ENCODE results near the gene DPF3. TPM values are rescaled to one million over a fixed set of nuclear protein-coding genes. Genes with fewer than 3 reads are reported as not detected.
A peak's percentile ranks its signal among the peaks of the same experiment; 100 is the strongest.

DPF3 gene
- total and polyA plus RNA-seq, 9 of the 15 experiments (the other 6 are each of a cell fraction or from before 2014, with no cell fraction given): 0.21 to 4.9 (median 1.2) TPM

DNA sequence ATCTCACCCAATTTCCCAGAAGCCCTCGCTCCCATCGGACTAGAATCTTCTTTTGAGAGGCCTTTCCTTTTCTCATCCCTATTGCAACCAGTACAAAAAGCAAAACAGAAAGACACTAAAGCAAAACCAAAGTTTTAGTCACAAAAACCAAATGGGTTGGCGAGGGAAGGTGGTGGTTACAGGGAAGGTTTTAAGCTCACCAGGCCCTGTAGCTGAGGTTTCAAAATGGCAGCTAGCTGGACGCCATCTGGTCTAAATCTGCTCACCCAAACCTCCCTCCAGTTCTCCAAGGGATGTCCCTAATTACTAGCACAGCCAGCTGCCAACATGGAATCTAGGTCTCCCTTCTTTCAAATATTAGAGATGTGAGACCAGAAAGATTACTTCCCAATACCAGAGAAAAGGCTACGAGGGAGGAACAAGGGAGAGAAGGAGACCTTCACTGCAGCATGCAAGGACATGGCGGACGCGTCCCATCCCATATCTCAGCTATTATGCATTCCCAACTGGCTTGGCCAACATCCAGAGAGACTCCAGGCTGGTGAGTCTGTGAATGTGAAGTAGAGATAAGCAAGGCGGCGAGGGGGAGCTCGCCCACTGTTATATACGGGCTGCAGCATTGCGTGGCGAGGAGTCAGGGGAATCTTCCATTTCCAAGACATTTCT, 70.8 kb downstream of the DPF3 start (continued):
- TF ChIP-seq TEAD4 (IDR thresholded peaks at IDR 0.05; ENCODE audit: low read length): peak; percentile 89
- TF ChIP-seq TEAD4 (CRISPR knock-in tag; IDR thresholded peaks at IDR 0.05; ENCODE audit: borderline replicate concordance): no peak
- TF ChIP-seq, protein P1, sequence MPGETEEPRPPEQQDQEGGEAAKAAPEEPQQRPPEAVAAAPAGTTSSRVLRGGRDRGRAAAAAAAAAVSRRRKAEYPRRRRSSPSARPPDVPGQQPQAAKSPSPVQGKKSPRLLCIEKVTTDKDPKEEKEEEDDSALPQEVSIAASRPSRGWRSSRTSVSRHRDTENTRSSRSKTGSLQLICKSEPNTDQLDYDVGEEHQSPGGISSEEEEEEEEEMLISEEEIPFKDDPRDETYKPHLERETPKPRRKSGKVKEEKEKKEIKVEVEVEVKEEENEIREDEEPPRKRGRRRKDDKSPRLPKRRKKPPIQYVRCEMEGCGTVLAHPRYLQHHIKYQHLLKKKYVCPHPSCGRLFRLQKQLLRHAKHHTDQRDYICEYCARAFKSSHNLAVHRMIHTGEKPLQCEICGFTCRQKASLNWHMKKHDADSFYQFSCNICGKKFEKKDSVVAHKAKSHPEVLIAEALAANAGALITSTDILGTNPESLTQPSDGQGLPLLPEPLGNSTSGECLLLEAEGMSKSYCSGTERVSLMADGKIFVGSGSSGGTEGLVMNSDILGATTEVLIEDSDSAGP (CRISPR knock-in tag; IDR thresholded peaks at IDR 0.05): no peak
- TF ChIP-seq CBFB (CRISPR knock-in tag; IDR thresholded peaks at IDR 0.05): no peak
- peak; percentile 53; the same call in 1 of the 2 replicates for TF ChIP-seq CXXC5 (CRISPR knock-in tag; IDR thresholded peaks at IDR 0.05)
- peak in 1 of 2 experiments; percentile 48; a peak in 2 of 4 replicates for TF ChIP-seq RAD21 (CRISPR knock-in tag; conservative IDR thresholded peaks at IDR 0.05 in 1 of 2, IDR thresholded peaks at IDR 0.05 in 1 of 2)
- TF ChIP-seq NCOR1 (IDR thresholded peaks at IDR 0.05): peak; percentile 88
- peak; percentile 9 for TF ChIP-seq DACH1 (IDR thresholded peaks at IDR 0.05; ENCODE audit: partially characterized antibody)
- no peak for TF ChIP-seq ARID2 (IDR thresholded peaks at IDR 0.05)
- TF ChIP-seq CREM (IDR thresholded peaks at IDR 0.05; ENCODE audit: low read depth): peak; percentile 41; the same call in 1 of the 2 replicates
- TF ChIP-seq, protein P2, sequence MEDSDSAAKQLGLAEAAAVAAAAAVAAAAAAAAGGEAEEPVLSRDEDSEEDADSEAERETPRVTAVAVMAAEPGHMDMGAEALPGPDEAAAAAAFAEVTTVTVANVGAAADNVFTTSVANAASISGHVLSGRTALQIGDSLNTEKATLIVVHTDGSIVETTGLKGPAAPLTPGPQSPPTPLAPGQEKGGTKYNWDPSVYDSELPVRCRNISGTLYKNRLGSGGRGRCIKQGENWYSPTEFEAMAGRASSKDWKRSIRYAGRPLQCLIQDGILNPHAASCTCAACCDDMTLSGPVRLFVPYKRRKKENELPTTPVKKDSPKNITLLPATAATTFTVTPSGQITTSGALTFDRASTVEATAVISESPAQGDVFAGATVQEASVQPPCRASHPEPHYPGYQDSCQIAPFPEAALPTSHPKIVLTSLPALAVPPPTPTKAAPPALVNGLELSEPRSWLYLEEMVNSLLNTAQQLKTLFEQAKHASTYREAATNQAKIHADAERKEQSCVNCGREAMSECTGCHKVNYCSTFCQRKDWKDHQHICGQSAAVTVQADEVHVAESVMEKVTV (CRISPR knock-in tag; IDR thresholded peaks at IDR 0.05): no peak
- peak; percentile 57; the same call in 1 of the 2 replicates for TF ChIP-seq CTBP1 (IDR thresholded peaks at IDR 0.05; ENCODE audit: borderline replicate concordance)
- TF ChIP-seq KDM2B (CRISPR knock-in tag; IDR thresholded peaks at IDR 0.05): no peak
- TF ChIP-seq TRIM24 (IDR thresholded peaks at IDR 0.05): peak in 1 of 2 experiments; percentile 73; a peak in 2 of 4 replicates
- TF ChIP-seq YBX1 (IDR thresholded peaks at IDR 0.05): no peak
- TF ChIP-seq, protein P3, sequence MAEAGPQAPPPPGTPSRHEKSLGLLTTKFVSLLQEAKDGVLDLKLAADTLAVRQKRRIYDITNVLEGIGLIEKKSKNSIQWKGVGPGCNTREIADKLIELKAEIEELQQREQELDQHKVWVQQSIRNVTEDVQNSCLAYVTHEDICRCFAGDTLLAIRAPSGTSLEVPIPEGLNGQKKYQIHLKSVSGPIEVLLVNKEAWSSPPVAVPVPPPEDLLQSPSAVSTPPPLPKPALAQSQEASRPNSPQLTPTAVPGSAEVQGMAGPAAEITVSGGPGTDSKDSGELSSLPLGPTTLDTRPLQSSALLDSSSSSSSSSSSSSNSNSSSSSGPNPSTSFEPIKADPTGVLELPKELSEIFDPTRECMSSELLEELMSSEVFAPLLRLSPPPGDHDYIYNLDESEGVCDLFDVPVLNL (CRISPR knock-in tag; IDR thresholded peaks at IDR 0.05; ENCODE audit: low read depth): no peak
- no peak for TF ChIP-seq ILF3 (IDR thresholded peaks at IDR 0.05; ENCODE audit: borderline replicate concordance)
- no peak for TF ChIP-seq ZNF583 (CRISPR knock-in tag; IDR thresholded peaks at IDR 0.05)
- peak; percentile 66 for TF ChIP-seq PTRF (tag; IDR thresholded peaks at IDR 0.05)
- peak; percentile 66; the same call in 1 of the 2 replicates for TF ChIP-seq GTF2A2 (tag; IDR thresholded peaks at IDR 0.05)
- TF ChIP-seq ZBTB17 (CRISPR knock-in tag; IDR thresholded peaks at IDR 0.05): no peak
- TF ChIP-seq, protein P4, sequence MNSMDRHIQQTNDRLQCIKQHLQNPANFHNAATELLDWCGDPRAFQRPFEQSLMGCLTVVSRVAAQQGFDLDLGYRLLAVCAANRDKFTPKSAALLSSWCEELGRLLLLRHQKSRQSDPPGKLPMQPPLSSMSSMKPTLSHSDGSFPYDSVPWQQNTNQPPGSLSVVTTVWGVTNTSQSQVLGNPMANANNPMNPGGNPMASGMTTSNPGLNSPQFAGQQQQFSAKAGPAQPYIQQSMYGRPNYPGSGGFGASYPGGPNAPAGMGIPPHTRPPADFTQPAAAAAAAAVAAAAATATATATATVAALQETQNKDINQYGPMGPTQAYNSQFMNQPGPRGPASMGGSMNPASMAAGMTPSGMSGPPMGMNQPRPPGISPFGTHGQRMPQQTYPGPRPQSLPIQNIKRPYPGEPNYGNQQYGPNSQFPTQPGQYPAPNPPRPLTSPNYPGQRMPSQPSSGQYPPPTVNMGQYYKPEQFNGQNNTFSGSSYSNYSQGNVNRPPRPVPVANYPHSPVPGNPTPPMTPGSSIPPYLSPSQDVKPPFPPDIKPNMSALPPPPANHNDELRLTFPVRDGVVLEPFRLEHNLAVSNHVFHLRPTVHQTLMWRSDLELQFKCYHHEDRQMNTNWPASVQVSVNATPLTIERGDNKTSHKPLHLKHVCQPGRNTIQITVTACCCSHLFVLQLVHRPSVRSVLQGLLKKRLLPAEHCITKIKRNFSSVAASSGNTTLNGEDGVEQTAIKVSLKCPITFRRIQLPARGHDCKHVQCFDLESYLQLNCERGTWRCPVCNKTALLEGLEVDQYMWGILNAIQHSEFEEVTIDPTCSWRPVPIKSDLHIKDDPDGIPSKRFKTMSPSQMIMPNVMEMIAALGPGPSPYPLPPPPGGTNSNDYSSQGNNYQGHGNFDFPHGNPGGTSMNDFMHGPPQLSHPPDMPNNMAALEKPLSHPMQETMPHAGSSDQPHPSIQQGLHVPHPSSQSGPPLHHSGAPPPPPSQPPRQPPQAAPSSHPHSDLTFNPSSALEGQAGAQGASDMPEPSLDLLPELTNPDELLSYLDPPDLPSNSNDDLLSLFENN (IDR thresholded peaks at IDR 0.05; ENCODE audit: low read depth in 2 of 2, low read length in 2 of 2): peak in 1 of 2 experiments; percentile 47; a peak in 1 of 4 replicates

All from K562 (cell line).